H1 (cell line): Measurements from ENCODE around the gene ERCC1. TPM values are rescaled to one million over a fixed set of nuclear protein-coding genes. Genes with fewer than 3 reads are reported as not detected.

Source experiments
- ATF3 ChIP-seq: IDR thresholded peaks from 2 replicates; pipeline ENCODE4 v1.6.1; 2011; ENCODE audit warnings: low read depth, mild to moderate bottlenecking, low read length; ENCODE audit not compliant: insufficient read depth
- CHD7 ChIP-seq: fragments of 300-600 bp; sonication (generic); IDR thresholded peaks from 2 replicates; pipeline ENCODE4 v1.7.1; 2012; ENCODE audit warnings: low read length, moderate library complexity, mild to moderate bottlenecking, inconsistent platforms; ENCODE audit not compliant: insufficient replicate concordance
- GABPA ChIP-seq: IDR thresholded peaks from 2 replicates; pipeline ENCODE4 v1.6.1; 2011; ENCODE audit warnings: mild to moderate bottlenecking, low read length, moderate library complexity, borderline replicate concordance; ENCODE audit not compliant: insufficient read depth
- HDAC6 ChIP-seq: IDR thresholded peaks from one replicate; pipeline ENCODE4 v1.7.1; 2012; ENCODE audit warnings: low read depth, mild to moderate bottlenecking, inconsistent platforms, low read length, moderate library complexity
- JUN ChIP-seq: IDR thresholded peaks from 2 replicates; pipeline ENCODE4 v1.6.1; 2011; ENCODE audit warnings: low read depth, mild to moderate bottlenecking, improper control_type of control experiment, low read length
- RBBP5 ChIP-seq: IDR thresholded peaks from 2 replicates; pipeline ENCODE4 v1.7.1; 2012; ENCODE audit warnings: low read depth, mild to moderate bottlenecking, inconsistent platforms, low read length, moderate library complexity, borderline replicate concordance
- SIRT6 ChIP-seq: IDR thresholded peaks from one replicate; pipeline ENCODE4 v1.7.1; 2012; ENCODE audit warnings: low read length, inconsistent platforms
- polyA plus RNA-seq, 7 experiments: library from polyadenylated mRNA; depleted of rRNA in 3 of 7; stranded (reverse) in 5 of 7; unstranded in 2 of 7; fragments of >200 nt in 5 of 7; fragments of 200-250 nt in 2 of 7; gene quantifications; 1 replicate in 5 of 7; 2 replicates in 1 of 7; 4 replicates in 1 of 7; pipeline versions ENCODE4 v1.2.1 to v1.2.3, GENCODE V29; 2011 to 2013; ENCODE audit warnings: missing spikeins in 2 of 7, mixed read lengths in 2 of 7
- total RNA-seq: library from RNA; stranded (reverse); fragmentation: NEBNext Ultra II Directional; extraction: Animal tissue kit (Norgen Biotek cat#: 25700); gene quantifications from 2 replicates; pipeline ENCODE4 v1.2.1, GENCODE V29; 2021

Gene ERCC1
- total and polyA plus RNA-seq, 2 of the 8 experiments (the other 6 are each of a cell fraction or from before 2014, with no cell fraction given), result 44.7 to 94.2 TPM

- no peak for TF ChIP-seq CHD7
- no peak for TF ChIP-seq GABPA
- no peak for TF ChIP-seq HDAC6
- no peak for TF ChIP-seq JUN
- TF ChIP-seq RBBP5, result no peak
- no peak for TF ChIP-seq ATF3
- TF ChIP-seq SIRT6, result no peak
- TF ChIP-seq, all 59 proteins: peak for 0
These were observed 39.5 kb upstream of the ERCC1 start (continued) for GRCh38 chr19:45463241-45463640.
